ENCODE measurements around the gene ASPRV1.

GRCh38 chr2:69969126-69969983 is 7.9 kb upstream of the ASPRV1 start:
- TF ChIP-seq CTCF (IDR thresholded peaks at IDR 0.05) = no peak
- TF ChIP-seq POLR2A (IDR thresholded peaks at IDR 0.05) = no peak
